HG03097 (cell line): ENCODE results near the gene MMP15.

Experiments
- ATAC-seq: cut with Tn5 transposase; IDR thresholded peaks from one replicate; pipeline ENCODE4 v1.9.1; 2021; ENCODE audit not compliant: unreplicated experiment, low FRiP score

Gene MMP15

DNA sequence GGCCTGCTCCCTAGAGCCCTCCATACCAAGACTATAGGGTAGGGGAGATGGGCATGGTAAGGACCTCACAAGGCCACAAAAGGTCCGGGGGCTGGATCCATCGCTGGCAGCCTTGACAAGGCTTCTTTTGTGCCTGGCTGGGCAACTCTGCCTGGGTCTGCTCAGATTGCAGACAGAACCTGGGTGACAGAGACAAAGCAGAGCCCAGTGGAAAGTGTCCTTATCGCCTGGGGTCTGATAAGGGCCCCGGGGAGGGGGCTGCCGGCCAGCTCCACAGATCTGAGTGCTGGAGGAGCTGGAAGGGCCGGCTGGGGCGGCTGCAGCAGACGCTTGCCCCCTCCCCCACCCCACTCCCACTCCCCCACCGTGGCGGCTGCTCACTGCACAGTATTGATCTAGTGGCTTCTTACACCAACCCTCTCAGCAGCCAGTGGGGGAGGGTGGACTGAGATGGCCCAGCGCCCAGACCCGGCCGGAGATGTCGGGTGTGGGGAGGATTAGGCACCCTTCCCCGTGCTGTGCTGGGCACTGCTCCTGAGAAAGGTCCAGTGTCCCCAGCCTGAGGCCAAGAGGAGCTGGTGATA lies 7.2 kb downstream of the MMP15 start:
- no peak for ATAC-seq

DNA sequence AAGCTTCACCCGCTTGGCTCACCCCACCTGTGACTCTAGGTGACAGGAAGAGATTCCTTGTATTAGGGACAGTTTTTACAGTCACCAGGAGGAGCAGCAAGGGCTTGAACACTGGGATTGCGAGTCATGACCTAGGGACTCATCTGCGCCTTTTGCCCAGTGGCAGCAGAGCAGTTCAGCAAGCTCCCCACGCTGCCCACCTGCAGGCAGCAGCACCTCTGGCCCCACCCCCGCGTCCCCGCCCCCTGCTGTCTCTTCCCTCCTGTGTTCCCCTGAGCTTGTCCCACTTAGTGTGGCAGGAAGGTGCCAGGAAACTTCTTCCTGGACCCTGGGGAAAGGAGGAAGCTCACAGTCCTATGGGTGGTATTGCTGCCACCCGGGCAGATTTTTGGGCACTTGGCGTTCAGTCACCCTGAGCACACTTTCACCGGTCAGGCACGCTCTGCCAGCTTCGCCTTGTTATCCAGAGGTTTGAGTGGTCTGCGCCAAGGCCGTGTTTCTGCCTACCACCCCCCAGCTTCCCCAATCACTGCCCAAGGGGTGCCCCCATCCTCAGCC lies 8.7 kb downstream of the MMP15 start:
- ATAC-seq: no peak

DNA sequence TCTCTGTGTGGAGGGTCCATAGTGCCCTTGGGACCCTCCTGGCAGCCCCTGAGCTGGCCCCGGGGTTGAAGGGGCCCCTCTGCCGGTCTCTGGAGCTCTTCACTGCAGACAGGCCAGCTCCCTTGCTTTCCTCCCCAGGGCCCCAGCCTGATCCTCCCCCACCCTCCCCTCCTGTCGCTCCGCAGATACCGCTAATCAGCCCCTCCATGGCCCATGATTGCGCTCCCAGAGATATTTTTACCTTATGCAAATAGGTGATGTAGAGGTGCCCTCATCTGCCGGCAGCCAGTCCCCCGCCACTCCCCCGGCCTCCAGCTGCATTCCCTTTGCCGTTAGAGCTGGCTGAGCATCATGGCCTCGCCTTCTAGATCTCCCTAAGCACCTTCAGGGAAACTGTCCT lies 9.2 kb downstream of the MMP15 start:
- no peak for ATAC-seq

DNA sequence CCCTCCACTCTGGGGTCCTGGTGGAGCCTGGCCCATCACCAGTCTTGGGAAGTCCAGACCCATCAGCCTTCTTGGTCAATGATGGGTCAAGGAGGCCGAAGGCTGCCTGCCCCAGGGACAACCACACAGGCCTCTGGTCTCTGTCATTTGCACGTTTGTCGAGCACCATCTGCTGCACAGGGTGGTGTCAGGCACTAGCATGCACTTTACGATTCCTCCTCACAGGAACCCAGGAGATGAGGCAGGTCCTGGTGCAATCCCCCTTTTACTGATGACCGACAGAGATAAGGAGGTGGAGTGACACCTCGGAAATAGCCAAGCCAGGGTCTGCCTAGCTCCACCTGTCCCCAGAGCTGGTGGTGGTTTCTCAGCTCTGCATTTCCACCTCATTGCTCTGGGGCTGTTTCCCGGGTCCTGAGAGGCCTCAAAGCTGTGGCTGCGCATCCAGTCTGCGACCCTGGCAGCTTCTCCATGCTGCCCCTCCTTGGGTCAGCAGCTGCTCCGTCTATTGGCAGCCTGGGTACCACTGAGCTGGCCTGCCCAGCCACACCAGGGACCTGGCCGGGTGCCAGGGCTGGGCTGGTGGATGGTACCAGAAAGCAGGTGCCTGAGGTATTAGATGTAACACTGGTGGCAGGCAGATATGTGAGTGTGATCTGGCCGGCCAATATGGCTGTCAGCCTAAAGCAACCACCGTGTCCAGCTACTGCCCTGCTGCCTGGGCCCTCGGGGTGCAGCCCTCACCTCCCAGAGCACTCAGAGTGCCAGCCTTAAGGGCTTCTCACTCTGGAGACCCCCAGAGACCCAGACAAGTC lies 10.0 kb downstream of the MMP15 start:
- no peak for ATAC-seq

DNA sequence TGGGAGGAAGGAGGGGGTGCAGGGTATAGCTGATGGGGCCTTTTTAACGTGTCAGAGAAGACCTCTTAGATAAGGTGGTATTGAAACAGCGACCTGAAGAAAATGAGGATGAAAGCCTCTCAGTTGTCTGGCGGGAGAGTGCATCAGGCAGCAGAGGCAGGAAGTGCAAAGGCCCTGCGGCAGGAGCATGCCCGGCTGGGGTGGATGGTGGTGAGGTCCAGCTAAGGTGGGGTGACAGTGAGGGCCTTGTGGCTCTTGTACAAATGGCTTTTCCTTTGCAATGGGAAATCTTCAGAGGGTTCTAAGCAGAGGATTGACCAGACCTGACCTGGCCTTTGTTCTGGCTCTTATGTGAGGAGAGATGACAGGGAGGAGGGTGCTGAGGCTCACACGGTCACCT lies 11.4 kb downstream of the MMP15 start:
- ATAC-seq: no peak

DNA sequence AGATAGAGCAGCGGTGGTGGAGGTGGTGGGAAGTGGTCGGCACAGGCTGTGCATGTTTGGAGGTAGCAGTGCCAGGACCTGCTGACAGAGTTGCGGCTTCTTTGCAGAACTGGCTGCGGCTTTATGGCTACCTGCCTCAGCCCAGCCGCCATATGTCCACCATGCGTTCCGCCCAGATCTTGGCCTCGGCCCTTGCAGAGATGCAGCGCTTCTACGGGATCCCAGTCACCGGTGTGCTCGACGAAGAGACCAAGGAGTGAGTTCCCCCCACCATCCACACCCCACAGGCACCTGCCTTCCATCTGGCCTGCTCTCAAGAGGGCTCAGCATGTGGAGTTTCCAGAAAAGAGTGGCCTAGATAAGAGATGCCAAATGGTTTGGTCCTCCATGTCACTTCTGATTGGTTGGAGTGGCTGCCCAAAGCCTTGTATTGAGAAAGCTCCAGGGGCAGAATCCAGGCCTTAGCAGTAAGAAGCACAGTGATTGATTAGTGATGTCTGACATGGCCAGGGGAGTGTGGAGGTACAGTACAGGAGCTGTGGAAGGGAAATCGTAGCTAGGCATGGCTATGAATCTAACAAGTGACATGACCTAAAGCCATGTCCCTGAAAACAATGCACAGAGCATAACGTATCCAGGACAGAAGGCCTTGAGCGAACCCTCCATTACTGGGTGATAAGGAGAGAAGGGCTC lies 12.0 kb downstream of the MMP15 start:
- no peak for ATAC-seq

DNA sequence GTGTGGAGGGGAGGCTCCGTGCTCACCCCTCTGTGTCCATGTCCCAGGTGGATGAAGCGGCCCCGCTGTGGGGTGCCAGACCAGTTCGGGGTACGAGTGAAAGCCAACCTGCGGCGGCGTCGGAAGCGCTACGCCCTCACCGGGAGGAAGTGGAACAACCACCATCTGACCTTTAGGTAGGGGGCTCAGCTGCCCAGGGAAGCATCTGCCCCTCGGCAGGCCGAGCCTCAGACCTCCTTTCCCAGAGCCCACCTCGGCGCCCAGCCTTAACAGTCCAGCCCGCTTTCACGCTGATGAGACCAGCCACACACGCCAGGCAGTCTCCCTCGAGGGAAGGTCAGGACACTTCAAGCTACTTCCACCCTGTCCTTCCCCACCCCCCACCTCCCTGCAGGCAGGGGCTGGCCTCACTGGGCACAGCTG lies 12.7 kb downstream of the MMP15 start:
- ATAC-seq: no peak

DNA sequence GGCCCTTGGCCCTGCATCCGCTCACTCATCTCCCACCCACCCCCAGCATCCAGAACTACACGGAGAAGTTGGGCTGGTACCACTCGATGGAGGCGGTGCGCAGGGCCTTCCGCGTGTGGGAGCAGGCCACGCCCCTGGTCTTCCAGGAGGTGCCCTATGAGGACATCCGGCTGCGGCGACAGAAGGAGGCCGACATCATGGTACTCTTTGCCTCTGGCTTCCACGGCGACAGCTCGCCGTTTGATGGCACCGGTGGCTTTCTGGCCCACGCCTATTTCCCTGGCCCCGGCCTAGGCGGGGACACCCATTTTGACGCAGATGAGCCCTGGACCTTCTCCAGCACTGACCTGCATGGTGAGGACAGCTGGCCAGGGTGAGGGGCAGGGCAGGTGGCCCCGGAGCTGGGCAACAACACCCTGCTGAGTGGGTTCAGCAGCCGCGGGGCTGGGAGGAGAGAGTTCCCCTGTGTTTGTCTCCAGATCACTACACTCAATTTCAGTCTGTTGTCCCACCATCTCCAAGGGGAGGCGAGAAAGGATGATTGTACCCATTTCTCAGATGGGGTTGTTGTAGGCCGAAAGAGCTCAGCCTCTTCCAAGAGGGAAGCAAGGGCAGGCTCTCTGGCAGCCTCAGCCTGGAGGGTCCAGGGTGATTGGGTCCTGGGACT lies 14.4 kb downstream of the MMP15 start:
- no peak for ATAC-seq

DNA sequence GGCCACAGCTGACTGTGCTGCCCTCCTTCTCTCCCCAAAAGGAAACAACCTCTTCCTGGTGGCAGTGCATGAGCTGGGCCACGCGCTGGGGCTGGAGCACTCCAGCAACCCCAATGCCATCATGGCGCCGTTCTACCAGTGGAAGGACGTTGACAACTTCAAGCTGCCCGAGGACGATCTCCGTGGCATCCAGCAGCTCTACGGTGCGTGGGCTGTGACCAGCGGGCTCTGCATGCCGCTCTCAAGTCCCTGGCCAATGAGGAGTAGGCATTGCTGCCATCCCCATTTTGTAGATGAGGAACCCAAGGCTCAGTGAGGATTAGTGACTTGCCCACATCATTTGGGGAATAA lies 14.9 kb downstream of the MMP15 start:
- no peak for ATAC-seq

DNA sequence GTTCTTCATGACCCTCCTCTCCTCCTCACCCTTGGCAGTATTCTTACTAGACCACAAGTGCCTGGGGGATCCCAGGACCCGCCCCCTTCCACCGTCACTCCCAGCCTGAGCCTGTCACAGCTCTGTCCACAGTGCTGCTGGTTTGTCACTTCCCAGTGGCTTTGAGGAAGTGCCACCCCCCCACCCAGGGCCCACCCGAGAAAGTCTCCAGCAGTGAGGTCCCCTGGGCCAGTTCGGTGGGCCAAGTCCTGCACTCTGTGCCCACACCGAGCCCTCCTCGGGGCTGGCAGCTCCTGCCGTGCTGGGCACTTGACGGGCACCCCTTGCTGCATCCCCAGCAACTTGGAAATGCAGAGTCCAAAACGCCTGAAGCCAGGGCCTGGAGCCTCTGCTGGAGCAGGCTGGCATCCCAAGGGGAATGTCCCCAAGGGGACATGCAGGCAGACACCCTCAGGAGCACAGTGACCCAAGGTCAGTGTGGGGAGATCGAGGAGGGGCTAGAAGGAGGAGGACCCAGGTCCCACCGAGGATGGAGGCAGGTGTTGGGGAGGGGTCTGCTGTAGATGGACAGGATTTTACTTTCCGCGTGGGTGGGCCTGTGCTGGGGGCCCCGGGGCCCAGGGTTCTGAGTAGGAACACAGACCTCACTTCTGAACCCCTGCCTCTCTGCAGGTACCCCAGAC lies 15.5 kb downstream of the MMP15 start:
- ATAC-seq: no peak

DNA sequence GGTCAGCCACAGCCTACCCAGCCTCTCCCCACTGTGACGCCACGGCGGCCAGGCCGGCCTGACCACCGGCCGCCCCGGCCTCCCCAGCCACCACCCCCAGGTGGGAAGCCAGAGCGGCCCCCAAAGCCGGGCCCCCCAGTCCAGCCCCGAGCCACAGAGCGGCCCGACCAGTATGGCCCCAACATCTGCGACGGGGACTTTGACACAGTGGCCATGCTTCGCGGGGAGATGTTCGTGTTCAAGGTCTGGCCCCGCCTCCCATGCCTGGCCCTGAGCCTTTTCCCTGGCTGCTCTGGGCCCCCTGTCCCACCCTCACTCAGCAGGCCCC lies 16.0 kb downstream of the MMP15 start:
- no peak for ATAC-seq

DNA sequence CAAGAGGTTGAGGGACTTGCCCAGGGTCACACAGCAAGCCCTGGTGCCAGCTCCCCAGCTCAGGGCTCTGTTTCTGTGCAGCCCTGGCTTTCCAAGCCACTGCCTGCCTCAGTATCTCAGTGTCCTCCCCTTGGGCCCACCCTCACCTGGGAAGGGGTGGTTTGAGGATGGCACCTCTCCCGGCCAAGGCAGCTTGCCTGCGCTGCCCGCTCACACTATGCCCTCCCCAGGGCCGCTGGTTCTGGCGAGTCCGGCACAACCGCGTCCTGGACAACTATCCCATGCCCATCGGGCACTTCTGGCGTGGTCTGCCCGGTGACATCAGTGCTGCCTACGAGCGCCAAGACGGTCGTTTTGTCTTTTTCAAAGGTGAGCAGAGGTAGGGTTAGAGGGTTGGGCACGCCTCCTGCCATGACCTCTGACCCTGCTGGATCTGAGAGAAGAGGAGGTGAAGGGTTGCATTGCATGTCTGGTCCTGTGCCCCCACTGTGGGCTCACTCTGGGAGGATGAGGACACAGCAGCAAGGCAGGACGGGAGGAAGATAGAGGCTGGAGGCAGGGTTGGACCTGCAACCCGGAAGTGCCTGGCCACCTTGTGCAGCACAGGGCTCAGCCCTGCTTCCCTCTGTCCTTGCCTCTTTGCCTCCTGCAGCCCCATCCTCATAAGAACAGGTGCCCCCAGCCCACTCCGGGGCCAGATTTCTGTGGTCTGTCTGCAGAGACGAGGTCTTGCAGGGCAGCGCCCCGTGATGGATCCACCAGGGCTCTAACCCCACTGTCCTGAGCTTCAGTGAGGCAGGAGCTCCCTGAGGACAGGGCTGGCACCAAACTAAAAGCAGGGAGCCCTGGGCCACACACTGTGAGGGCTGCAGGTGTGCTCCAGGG lies 16.7 kb downstream of the MMP15 start:
- ATAC-seq: no peak

DNA sequence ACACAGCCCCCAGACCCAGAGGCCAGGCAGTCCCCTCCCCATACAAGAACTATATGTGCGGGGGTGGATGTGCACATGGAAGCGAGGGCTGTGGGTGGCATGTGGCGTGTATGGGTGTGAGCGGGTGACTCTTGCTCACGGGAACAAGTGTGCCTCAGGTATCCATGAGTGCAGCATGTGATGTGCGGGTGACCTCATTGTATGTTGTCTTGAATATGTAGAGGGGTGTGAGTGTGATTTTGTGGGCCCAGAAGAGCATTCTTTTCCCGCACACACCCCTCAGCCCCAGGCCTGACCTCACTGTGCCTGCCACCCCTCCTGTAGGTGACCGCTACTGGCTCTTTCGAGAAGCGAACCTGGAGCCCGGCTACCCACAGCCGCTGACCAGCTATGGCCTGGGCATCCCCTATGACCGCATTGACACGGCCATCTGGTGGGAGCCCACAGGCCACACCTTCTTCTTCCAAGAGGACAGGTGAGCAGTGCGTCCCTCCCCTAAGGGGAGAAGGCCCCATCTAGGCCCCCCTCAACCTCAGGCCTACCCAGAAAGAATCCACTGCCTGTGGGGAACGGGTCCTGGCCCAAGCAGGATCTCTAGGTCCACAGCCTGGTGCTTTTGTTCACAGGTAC lies 17.4 kb downstream of the MMP15 start:
- no peak for ATAC-seq

DNA sequence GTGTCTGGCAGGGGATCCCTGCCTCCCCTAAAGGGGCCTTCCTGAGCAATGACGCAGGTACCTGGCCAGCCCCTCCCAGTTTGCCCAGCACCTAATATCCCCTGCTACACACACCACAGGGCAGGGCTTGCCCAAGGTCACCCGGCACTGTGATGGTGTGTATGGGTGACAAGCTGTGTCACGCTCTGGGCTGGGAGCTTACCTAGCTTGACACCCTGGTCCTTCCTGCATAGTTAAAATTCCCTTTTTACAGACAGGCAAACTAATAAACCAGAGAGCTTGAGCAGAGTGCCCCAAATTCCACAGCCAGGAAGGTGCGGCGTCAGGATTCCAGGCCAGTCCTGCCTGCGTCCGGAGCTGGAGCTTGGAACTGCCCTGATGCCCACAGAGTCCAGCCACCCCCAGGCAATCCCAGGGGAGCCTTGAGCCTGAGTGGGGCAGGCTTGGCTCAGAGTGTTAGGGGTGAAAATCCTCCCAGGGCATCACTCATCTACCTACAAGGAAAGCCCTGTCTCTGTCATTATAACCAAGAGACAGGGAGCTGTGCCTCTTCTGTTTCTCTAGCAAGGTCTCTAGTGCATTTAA lies 18.1 kb downstream of the MMP15 start:
- no peak for ATAC-seq

DNA sequence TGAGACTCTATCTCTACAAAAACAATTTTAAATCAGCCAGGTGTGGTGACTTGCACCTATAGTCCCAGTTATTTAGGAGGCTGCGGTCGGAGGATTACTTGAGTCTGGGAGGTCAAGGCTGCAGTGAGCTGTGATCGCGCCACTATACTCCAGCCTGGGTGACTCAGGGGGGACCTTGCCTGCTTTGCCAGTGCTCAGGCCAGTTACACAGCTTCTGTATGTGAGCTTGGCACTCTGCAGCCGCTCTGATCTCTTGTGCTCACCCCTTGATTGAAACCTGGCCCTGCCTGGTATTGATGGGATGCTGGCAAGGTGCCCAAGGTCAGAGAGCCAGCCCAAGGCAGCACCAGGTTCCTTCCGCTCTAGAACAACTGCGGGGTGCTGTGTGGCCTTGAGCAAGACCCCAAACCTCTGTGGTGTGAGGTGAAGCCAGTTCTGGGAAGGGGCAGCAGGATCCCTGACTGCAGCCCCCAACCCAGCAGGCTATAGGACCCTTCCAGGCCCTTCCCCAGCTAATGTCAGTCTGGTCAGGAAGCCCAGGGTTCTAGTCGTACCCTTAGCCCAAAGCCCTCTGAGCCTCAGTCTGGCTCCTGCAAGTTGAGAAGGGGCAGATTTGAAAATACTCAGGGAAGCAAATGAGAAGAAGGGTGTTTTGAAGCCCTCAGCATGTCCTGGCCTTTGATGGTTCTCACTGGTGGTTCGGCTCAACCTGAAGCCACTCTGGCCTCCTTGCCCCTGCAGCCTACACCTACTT lies 18.9 kb downstream of the MMP15 start:
- ATAC-seq: no peak

DNA sequence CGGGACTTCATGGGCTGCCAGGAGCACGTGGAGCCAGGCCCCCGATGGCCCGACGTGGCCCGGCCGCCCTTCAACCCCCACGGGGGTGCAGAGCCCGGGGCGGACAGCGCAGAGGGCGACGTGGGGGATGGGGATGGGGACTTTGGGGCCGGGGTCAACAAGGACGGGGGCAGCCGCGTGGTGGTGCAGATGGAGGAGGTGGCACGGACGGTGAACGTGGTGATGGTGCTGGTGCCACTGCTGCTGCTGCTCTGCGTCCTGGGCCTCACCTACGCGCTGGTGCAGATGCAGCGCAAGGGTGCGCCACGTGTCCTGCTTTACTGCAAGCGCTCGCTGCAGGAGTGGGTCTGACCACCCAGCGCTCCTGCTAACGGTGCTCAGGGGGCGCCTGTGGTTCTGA lies 19.5 kb downstream of the MMP15 start:
- no peak for ATAC-seq

DNA sequence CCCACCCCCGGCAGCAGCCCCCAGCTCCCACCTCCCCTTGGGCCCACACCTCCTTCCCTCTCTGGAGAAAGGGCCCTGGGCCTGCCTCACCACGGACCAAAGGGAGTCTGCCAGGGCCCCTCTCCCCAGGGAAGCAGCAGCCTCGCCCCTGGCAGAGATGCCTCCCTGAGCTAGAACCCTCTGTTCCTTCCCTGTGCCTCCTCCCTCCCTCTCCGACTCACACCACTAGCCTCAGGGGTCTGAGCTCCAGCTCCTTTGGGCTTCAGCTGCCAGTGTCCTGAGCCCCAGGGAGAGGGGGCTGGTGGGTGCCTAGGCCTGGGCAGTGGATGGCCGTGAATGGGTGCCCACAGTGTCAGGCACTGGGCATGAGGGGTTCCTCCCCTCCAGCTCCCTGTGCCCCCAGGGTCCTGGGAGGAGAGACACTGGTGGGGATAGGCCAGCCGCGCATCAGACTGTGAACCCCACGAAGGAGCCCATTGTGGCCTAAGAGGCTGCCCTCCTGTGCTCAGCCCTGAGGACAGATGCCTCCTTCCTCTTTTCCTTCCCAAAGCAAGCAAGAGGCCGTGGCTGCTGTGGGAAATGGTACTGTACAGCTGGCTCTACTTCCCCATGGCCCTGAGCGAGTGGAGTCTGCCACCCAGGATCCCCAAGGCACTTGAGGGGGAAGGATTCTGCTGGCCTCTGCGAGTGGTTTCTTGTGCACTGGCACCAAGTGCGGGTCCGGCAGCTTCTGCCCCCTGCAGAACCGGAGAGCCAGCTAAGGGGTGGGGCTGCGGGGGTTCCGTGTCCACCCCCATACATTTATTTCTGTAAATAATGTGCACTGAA lies 20.7 kb downstream of the MMP15 start:
- no peak for ATAC-seq
